GM12878 (cell line): Measurements from ENCODE around the gene FMN2. TPM values are rescaled to one million over a fixed set of nuclear protein-coding genes. Genes with fewer than 3 reads are reported as not detected.

Experiments
- ATAC-seq: fragments of 200-7000 bp; cut with Tn5 transposase; 3 replicates; pipeline ENCODE4 v1.9.1; 2020; ENCODE audit warnings: mild to moderate bottlenecking, moderate library complexity
- BruUV-seq: library from RNA; stranded (reverse); fragments of 400-500 nt; replicated peaks from 2 replicates; lab custom pipeline; 2021; lab: Mats Ljungman, UMichigan
- CTCF ChIA-PET: fragments of 300-600 bp; sonication (Branson Sonifier 250); formaldehyde crosslinking; extraction: SDS; loops from one replicate; lab custom pipeline; 2021; ENCODE audit warnings: inconsistent platforms; lab: Yijun Ruan, JAX
- POLR2A ChIA-PET: fragments of 350-600 bp; formaldehyde crosslinking; extraction: SDS; loops from one replicate; lab custom pipeline; 2021; ENCODE audit warnings: inconsistent platforms; lab: Charles Lee
- RAD21 ChIA-PET: fragments of 300-600 bp; sonication (Branson Sonifier 250); formaldehyde crosslinking; loops from one replicate; lab custom pipeline; 2023; ENCODE audit warnings: antibody characterized with exemption; ENCODE audit not compliant: unreplicated experiment; lab: Charles Lee
- SMC1A ChIA-PET: fragments of 300-600 bp; sonication (Branson Sonifier 250); formaldehyde crosslinking; loops from one replicate; lab custom pipeline; 2023; ENCODE audit not compliant: unreplicated experiment, uncharacterized antibody; lab: Charles Lee
- DNase-seq: peaks from one replicate; pipeline ENCODE4 v3.0.0-alpha.2; 2011; ENCODE audit warnings: low read depth, low spot score
- FAIRE-seq: peaks from 3 replicates; lab custom pipeline; 2011; peaks lifted over from hg19 to GRCh38; lab: Jason Lieb, UNC
- H2AFZ ChIP-seq: 2 replicates; pipeline ENCODE4 v1.6.0; 2011; ENCODE audit warnings: low read depth, low read length, control low read depth; ENCODE audit not compliant: control insufficient read depth
- H3K27ac ChIP-seq: 2 replicates; pipeline ENCODE4 v1.5.1; 2011; ENCODE audit warnings: control low read depth; ENCODE audit not compliant: control insufficient read depth, insufficient read depth
- H3K27me3 ChIP-seq, 2 experiments: replicated peaks in 1 of 2; 2 replicates each; pipeline versions ENCODE4 v1.6.0 to v1.6.1; 2011; ENCODE audit warnings: low read length in 1 of 2; ENCODE audit not compliant: control insufficient read depth in 2 of 2, insufficient read depth in 2 of 2
- H3K36me3 ChIP-seq, 2 experiments: 2 replicates each; pipeline ENCODE4 v1.5.1; 2011; ENCODE audit warnings: low read length in 1 of 2; ENCODE audit not compliant: control insufficient read depth in 2 of 2, insufficient read depth in 2 of 2
- H3K4me1 ChIP-seq: 2 replicates; pipeline ENCODE4 v1.6.1; 2011; ENCODE audit warnings: mild to moderate bottlenecking, low read length, moderate library complexity, mixed read lengths; ENCODE audit not compliant: control insufficient read depth, insufficient read depth
- H3K4me2 ChIP-seq: 2 replicates; pipeline ENCODE4 v1.6.0; 2011; ENCODE audit warnings: control low read depth; ENCODE audit not compliant: control insufficient read depth, insufficient read depth
- H3K4me3 ChIP-seq: fragments of 200-600 bp; sonication (generic); 2 replicates; pipeline ENCODE4 v1.5.1; 2016
- H3K79me2 ChIP-seq: 2 replicates; pipeline ENCODE4 v1.6.0; 2011; ENCODE audit warnings: low read length; ENCODE audit not compliant: control insufficient read depth, insufficient read depth
- H3K9ac ChIP-seq: 2 replicates; pipeline ENCODE4 v1.8.0; 2011; ENCODE audit warnings: low read length, control low read depth, mixed read lengths; ENCODE audit not compliant: control insufficient read depth, insufficient read depth
- H3K9me3 ChIP-seq: replicated peaks from 3 replicates; pipeline ENCODE4 v1.5.1; 2011; ENCODE audit warnings: mild to moderate bottlenecking, low read length; ENCODE audit not compliant: control insufficient read depth, insufficient read depth
- H4K20me1 ChIP-seq: 2 replicates; pipeline ENCODE4 v1.6.0; 2011; ENCODE audit not compliant: control insufficient read depth, insufficient read depth
- E4F1 ChIP-seq: fragments of 450-650 bp; IDR thresholded peaks from 2 replicates; pipeline ENCODE4 v1.6.1; 2018; ENCODE audit warnings: borderline replicate concordance, mild to moderate bottlenecking; ENCODE audit not compliant: partially characterized antibody
- HDGF ChIP-seq: fragments of 450-650 bp; IDR thresholded peaks from 2 replicates; pipeline ENCODE4 v1.6.1; 2016; ENCODE audit warnings: antibody characterized with exemption
- HSF1 ChIP-seq: fragments of 150-350 bp; IDR thresholded peaks from 2 replicates; pipeline ENCODE4 v1.6.1; 2014; ENCODE audit warnings: mild to moderate bottlenecking, low read depth, low read length
- SKIL ChIP-seq: fragments of 450-650 bp; IDR thresholded peaks from 2 replicates; pipeline ENCODE4 v1.6.1; 2017; ENCODE audit warnings: mild to moderate bottlenecking, low read depth, inconsistent platforms; ENCODE audit not compliant: poor library complexity, severe bottlenecking
- SMC3 ChIP-seq: IDR thresholded peaks from 2 replicates; pipeline ENCODE4 v1.6.1; 2011; ENCODE audit warnings: low read length, improper control_type of control experiment, borderline replicate concordance
- TARDBP ChIP-seq: IDR thresholded peaks from 2 replicates; pipeline ENCODE4 v1.6.1; 2016; ENCODE audit warnings: borderline replicate concordance
- WGBS: methylation state at CpG from one replicate; pipeline ENCODE4 v1.1.6; 2016; ENCODE audit warnings: low lambda C conversion rate; ENCODE audit not compliant: insufficient replicate concordance, insufficient coverage; ENCODE audit errors: missing lambda C conversion rate; 5-methylcytosine and 5-hydroxymethylcytosine counted together
- in situ Hi-C: fragments of 300-500 bp; cut with MboI; formaldehyde crosslinking; loops from 9 replicates; pipeline ENCODE4 v1.14.3; 2018; ENCODE audit warnings: mixed read lengths
- intact Hi-C: fragments of 100-400 bp; cut with micrococcal nuclease; formaldehyde crosslinking; loops from one replicate; pipeline ENCODE4 v1.14.2; 2022; ENCODE audit not compliant: unreplicated experiment
- polyA plus RNA-seq, 11 experiments: library from polyadenylated mRNA; depleted of rRNA in 4 of 11; unstranded in 6 of 11; stranded (reverse) in 5 of 11; fragments of >200 nt; fragmentation: Nextera tagmentation in 4 of 11; fragmentation: Illumina TruSeq in 1 of 11; extraction: Ambion mirVana in 4 of 11; extraction: Trizol in 1 of 11; gene quantifications; 1 replicate in 1 of 11; 2 replicates in 10 of 11; pipeline versions ENCODE4 v1.2.1 to v1.2.3, GENCODE V29; 2011 to 2016; ENCODE audit warnings: inconsistent platforms in 2 of 11, missing spikeins in 2 of 11, low read depth in 1 of 11
- total RNA-seq, 4 experiments: library from RNA; depleted of rRNA in 3 of 4; stranded (reverse); fragments of >200 nt in 3 of 4; fragmentation: Illumina TruSeq in 1 of 4; extraction: Trizol in 1 of 4; gene quantifications; 2 replicates each; pipeline versions ENCODE4 v1.2.1 to v1.2.3, GENCODE V29; 2013 to 2021

FMN2 gene
- total and polyA plus RNA-seq, 10 of the 15 experiments (the other 5 are each of a cell fraction or from before 2014, with no cell fraction given): 0.60 TPM; not detected in 9

- H3K27me3 ChIP-seq: no peaks in the 10 kb centered on the region
- H3K4me1 ChIP-seq: no peaks in the 10 kb centered on the region
- no peak overlapping the region for H3K27ac ChIP-seq
- no peak overlapping the region for H3K4me2 ChIP-seq
- TF ChIP-seq TARDBP: no peak
- TF ChIP-seq HSF1: no peak
- TF ChIP-seq E4F1: no peak
- no peak for TF ChIP-seq SMC3
- no peak for TF ChIP-seq SKIL
- no peak for TF ChIP-seq HDGF
- no peak overlapping the region for H2AFZ ChIP-seq
- no peak for FAIRE-seq
- CTCF ChIA-PET: interaction anchor here (0.7 kb wide), 2 partner anchors 185 to 1033 kb away, joined by 3 read pairs; no protein-coding TSS in a partner anchor
- RAD21 ChIA-PET: no interaction called here
- no peaks in the 10 kb centered on the region for H3K36me3 ChIP-seq
- BruUV-seq: no TSS peak
- no peaks in the 10 kb centered on the region for H3K9me3 ChIP-seq
- in situ Hi-C loops: no loop called here
- H3K9ac ChIP-seq: no peak overlapping the region
- no peaks in the 10 kb centered on the region for H4K20me1 ChIP-seq
- H3K4me3 ChIP-seq: no peak overlapping the region
- WGBS: 28% methylated on average over 19 of the region's 20 CpGs
- intact Hi-C loops: no loop called here
- SMC1A ChIA-PET: no interaction called here
- H3K79me2 ChIP-seq: no peaks in the 10 kb centered on the region
- ATAC-seq: no peak
- POLR2A ChIA-PET: no interaction called here
- no peak for DNase-seq
These were observed 31.2 kb downstream of the FMN2 start for GRCh38 chr1:240122639-240123613.
